NCI-H524 treated with DMSO at 0.1 percent for 48 hours (cell line): Measurements from ENCODE around the gene RPN2.

Source experiments
- DNase-seq: peaks from one replicate; lab custom pipeline; 2025; lab: John Stamatoyannopoulos, UW

RPN2 gene

DNA sequence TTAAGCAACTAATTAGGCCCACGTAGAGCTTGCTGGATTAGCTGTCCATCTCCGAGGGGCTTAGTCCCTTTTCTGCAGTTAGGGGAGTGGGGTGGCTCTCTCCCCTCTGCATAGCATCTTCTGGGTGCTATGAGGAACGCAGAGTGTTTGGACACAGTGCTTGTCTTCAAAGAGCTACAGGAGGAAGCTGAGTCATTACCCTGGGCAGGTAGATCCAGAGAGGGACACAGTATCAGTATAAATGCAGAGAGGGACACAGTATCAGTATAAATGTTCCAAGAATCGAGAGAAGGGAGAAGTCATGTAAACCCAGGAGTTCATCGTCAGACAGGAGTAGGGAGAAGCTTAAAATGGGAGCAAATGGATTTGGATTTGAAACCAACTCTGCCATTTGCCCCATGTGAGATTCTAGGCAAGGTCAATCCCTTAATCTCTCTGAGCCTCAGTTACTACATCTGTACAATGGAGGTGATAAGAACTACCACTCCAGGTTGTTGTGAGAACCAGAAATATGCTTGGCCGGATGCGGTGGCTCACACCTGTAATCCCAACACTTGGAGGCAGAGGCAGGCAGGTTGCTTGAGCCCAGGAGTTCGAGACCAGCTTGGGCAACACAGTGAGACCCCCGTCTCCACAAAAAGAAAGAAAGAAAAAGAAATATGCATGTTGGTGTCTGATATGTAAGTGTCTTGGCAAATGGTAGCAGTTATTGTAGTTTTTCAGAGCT, 88.0 kb downstream of the RPN2 start:
- DNase-seq = no peak

GRCh38 chr20:37267667-37268313, 88.7 kb downstream of the RPN2 start:
- no peak for DNase-seq

- DNase-seq = no peak
Measured at GRCh38 chr20:37270576-37271420, 91.7 kb downstream of the RPN2 start.

- DNase-seq = no peak
Measured at GRCh38 chr20:37271421-37271768, 92.3 kb downstream of the RPN2 start.

DNA sequence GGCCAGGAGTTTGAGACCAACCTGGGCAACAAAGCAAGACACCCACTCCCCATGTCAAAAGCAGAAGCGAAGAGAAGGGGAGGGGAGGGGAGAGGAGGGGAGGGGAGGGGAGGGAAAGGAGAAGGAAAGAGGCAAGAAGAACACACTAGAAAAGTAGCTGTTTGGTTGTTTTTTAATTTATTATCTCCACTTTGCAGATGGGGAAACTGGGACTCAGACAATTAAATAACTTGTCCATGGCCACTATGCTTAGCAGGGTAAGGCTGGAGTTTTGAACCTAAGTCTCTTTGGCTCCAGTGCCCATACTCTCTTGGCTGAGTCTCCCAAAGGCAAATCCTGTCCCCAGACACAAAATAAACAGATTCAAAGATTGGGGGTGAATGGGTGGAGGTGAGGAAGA, 94.9 kb downstream of the RPN2 start:
- DNase-seq = no peak

GRCh38 chr20:37274851-37275524, 95.9 kb downstream of the RPN2 start:
- DNase-seq = no peak

DNA sequence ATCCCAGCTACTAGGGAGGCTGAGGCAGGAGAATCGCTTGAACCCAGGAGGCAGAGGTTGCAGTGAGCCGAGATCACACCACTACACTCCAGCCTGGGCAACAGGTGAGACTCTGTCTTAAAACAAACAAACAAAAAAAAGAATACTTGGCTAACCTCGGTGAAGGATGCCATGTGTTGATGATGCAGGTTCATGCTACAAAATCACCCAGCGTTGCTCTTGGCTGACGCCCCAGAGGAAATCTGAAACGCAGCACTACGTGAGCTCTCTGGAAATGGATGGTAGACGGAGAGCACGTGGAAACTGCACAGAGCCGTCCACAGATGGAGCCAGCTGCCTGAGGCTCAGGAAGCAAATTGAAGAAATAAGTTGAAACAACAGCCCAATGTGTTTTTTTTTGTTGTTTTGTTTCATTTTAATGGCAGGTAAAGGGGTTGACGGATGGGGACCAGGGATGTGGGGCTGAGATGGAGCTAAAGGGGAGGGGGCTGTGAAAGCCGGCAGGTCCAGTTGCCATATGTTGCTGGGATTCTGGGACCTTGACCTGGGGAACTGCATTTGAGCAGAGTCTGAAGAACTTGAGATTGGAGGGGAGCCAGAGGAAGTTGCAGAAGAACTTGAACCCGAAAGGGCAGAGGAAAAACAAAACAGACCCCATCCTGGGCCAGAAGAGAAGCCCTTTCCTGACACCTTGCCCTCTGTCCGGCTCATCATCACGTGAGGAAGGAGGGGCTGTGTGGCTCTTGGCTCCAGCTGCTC, 97.5 kb downstream of the RPN2 start:
- DNase-seq = no peak

GRCh38 chr20:37277253-37277593, 98.1 kb downstream of the RPN2 start:
- DNase-seq = no peak

- DNase-seq = no peak
Measured at GRCh38 chr20:37278966-37279590, 99.9 kb downstream of the RPN2 start.

DNA sequence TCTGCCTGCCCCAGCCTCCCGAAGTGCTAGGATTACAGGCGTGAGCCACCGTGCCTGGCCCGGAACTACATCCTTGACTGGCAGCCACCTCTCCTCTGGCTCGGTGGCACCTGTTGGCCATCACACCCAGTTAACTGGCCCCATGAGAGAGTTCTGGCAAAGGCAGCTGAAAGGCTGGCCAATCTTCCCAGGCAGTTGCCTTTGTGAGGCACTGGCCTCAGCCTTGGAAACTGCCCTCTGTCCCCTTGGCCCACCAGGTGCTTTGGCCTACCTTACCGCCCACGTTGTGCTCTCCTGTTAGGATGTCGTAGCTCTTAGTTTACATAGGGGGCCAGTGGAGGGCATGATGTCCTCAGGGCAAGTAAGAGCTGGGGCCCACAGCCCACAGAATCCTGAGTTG, 100.7 kb downstream of the RPN2 start:
- no peak for DNase-seq

DNA sequence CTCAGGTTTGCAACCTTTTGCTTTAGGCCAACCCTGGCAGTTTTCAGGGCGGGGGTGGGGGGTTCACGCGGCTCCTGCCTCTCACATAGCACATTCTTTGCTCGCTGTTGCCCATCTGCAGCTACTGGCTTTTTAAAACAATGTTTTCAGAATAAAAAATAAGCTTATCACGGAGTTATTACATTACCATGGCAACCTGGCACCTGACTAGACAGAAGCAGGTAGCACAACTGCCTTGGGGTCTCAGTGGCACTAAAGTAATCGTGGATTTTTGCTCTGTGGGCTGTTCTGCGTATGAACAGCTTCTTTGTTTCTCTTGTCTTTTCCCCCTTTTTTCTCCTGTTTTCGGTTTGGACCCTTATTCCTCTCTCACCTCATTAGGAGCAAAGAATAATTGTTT, 101.3 kb downstream of the RPN2 start:
- no peak for DNase-seq

DNA sequence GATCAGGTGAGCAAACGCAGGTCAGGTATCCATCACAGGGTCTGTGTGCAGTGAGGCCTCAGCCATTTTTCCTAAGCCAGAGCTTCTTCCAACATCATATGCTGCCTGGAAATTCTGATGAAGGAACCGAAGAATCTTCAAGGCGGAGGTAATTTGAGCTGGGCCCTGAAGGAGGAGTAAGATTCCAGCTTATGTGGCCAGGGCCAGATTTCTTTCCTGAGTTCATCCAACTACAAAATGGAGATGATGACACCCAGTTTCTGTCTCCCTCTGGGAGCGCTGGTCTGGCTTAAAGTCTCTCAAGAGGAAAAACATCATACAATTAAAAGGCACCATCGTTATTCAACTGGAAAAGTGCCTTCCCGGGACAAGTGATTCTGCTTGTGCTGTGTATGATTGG, 103.4 kb downstream of the RPN2 start:
- DNase-seq = no peak

GRCh38 chr20:37283530-37284195, 104.5 kb downstream of the RPN2 start:
- DNase-seq = no peak

DNA sequence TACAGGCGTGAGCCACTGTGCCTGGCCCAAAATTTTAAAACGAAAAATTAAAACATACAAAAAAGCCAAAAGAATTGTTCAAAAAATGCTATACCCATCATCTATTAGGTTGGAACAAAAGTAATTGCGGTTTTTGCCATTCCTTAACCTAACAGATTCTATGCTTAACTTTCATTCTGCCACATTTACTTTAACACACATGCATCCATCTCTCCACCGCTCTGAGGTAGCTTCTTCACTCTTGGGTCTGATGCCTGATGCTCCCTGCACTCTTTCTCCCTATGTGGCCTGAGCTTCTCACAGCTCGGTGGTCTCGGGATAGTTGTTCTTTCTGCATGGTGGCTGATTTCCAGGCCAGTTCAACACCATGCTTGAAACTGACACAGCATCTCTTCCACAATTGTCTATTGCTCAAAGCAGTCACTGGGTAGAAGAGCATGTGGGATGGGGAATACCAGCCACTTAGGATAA, 105.6 kb downstream of the RPN2 start:
- no peak for DNase-seq

- no peak for DNase-seq
Measured at GRCh38 chr20:37285664-37286374, 106.7 kb downstream of the RPN2 start.

DNA sequence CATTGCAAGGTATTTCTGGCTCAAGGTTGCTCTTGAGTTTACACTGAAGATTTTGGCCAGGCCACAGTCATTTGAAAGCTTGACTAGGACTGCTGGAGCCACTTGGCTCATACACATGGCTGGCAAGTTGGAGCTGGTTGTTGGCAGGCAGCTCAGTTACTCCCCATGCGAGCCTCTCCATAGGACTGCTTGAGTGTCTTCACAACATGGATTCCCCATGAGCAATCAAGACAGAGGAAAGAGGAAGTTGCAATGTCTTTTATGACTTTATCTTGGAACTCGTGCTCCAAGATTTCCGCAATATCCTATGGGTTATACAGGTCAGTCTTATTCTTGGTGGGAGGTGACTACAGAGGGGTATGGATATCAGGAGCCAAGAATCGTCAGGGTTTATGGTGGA, 109.0 kb downstream of the RPN2 start:
- DNase-seq = no peak

DNA sequence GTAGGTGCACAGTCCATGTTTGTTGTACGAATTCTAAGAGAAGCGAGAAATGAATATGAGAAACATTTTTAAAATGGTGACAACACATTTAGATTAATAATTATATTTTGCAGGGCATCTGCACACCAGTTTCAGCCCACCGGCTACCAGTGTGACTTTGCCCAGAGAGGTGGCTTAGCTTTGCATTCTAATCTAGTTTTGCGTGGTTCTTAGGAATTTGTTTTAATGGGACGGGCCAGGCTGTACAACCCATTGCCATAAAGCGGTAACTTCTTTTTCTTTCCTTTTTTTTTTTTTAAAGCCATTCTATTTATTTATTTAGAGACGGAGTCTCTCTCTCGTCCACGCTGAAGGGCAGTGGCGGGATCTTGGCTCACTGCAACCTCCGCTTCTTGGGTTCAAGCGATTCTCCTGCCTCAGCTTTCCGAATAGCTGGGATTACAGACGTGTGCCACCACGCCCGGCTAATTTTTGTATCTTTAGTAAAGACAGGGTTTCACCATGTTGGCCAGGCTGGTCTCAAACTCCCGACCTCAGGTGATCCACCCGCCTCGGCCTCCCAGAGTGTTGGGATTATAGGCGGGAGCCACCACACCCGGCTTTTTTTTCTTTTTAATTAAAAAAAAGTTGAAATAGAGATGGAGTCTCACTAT, 111.2 kb downstream of the RPN2 start:
- no peak for DNase-seq
